Left ventricle myocardium inferior (tissue), 1 donor: ENCODE results near the gene SLC8A1. TPM values are rescaled to one million over a fixed set of nuclear protein-coding genes. Genes with fewer than 3 reads are reported as not detected.

Experiments
- DNase-seq: peaks from one replicate; pipeline ENCODE4 v3.0.0-alpha.2; 2020
- H3K27ac ChIP-seq: fragments of 200-600 bp; replicated peaks from 2 replicates; pipeline ENCODE4 v1.8.0; 2021
- H3K27me3 ChIP-seq: fragments of 200-600 bp; 2 replicates; pipeline ENCODE4 v1.8.0; 2021; ENCODE audit warnings: low read depth
- H3K36me3 ChIP-seq: fragments of 200-600 bp; 2 replicates; pipeline ENCODE4 v1.8.0; 2021
- H3K4me1 ChIP-seq: fragments of 200-600 bp; 2 replicates; pipeline ENCODE4 v1.8.0; 2021
- H3K4me3 ChIP-seq: fragments of 200-600 bp; 2 replicates; pipeline ENCODE4 v1.8.0; 2021; ENCODE audit warnings: mild to moderate bottlenecking, moderate library complexity
- H3K9me3 ChIP-seq: fragments of 200-600 bp; replicated peaks from 2 replicates; pipeline ENCODE4 v1.8.0; 2021
- intact Hi-C: fragments of 100-400 bp; cut with micrococcal nuclease; formaldehyde crosslinking; loops from one replicate; pipeline ENCODE4 v1.11.0; 2022
- total RNA-seq: library from RNA; stranded (reverse); fragmentation: NEBNext Ultra II Directional; extraction: Animal tissue kit (Norgen Biotek cat#: 25700); gene quantifications from one replicate; pipeline ENCODE4 v1.2.1, GENCODE V29; 2021
- TF ChIP-seq, protein P1 (sequence below): fragments of 200-600 bp; IDR thresholded peaks from 2 replicates; pipeline ENCODE4 v1.8.0; 2021; ENCODE audit warnings: antibody characterized with exemption, mild to moderate bottlenecking, borderline replicate concordance
- donor health status: DM: no; HTN: yes; CAD: no; lungs with severe emphysema.

SLC8A1 gene
- total RNA-seq, 1 donor from 2014 or later = 990 TPM

DNA sequence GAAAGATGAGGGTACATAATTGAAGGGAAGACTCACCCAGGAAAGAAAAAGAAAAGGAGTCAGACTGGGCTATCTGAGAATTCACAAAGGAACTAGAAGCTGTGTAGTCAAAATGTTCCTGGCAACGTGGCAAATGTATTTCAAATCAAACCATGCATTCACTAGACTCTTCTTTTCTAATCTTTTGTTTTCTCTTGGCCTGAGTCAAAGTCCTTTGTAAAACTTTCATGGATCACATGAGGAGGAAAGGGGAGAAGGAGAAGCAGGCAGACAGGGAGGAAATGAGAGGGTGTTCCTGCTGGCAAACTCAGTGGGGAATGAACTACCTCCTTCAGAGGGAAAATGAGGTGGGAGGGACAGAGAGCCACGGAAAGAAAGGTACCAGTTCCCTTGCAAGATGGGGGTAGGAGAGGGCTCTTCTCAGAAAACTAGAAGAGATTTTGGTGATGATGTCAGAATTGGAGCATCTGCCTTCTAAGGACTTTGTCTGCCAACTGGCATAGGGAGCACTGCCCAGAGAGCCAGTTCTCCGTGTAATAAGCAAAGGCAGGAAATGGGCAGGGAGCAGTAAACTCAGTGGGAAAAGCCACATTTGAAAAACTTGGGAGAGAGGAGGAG lies 51.4 kb downstream of the SLC8A1 start:
- no peak for DNase-seq

DNA sequence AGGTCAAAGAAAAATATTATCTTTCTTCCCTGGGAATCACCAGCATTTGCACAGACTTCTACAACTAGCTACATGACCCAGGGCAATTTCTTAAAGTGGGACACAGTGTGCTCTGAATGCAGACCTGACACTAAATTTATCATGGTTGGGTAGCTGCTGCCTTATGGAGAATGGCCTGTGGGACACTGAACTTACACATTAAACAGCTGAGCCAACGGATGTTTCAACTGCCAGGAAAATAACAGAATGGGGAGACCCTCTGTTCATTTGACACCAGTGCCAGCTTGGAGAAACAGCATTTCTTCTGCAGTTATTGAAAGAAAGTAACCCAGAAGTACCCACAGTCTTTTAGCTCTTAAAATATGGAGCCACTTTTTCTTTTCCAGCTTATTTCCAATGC lies 54.1 kb downstream of the SLC8A1 start:
- Histone ChIP-seq H3K27me3 (no peaks in the 10 kb centered on the region), H3K4me1 (peaks cover 97% of the 10 kb centered on the region), H3K4me3 (no peak overlapping the region), H3K9me3 (no peaks in the 10 kb centered on the region), H3K27ac (peak overlapping the region; percentile 39), H3K36me3 (no peaks in the 10 kb centered on the region)
- TF ChIP-seq, protein P1, sequence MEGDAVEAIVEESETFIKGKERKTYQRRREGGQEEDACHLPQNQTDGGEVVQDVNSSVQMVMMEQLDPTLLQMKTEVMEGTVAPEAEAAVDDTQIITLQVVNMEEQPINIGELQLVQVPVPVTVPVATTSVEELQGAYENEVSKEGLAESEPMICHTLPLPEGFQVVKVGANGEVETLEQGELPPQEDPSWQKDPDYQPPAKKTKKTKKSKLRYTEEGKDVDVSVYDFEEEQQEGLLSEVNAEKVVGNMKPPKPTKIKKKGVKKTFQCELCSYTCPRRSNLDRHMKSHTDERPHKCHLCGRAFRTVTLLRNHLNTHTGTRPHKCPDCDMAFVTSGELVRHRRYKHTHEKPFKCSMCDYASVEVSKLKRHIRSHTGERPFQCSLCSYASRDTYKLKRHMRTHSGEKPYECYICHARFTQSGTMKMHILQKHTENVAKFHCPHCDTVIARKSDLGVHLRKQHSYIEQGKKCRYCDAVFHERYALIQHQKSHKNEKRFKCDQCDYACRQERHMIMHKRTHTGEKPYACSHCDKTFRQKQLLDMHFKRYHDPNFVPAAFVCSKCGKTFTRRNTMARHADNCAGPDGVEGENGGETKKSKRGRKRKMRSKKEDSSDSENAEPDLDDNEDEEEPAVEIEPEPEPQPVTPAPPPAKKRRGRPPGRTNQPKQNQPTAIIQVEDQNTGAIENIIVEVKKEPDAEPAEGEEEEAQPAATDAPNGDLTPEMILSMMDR = no peak
- no peak for DNase-seq
- intact Hi-C loops = no loop called here

More for the DNA sequence above, 51.4 kb downstream of the SLC8A1 start:
- Histone ChIP-seq H3K9me3 (no peaks in the 10 kb centered on the region), H3K27ac (peak overlapping the region; percentile 59), H3K27me3 (no peaks in the 10 kb centered on the region), H3K36me3 (no peaks in the 10 kb centered on the region), H3K4me3 (no peak overlapping the region), H3K4me1 (peaks cover 95% of the 10 kb centered on the region)
- TF ChIP-seq, protein P1 = no peak
- intact Hi-C loops = no loop called here

DNA sequence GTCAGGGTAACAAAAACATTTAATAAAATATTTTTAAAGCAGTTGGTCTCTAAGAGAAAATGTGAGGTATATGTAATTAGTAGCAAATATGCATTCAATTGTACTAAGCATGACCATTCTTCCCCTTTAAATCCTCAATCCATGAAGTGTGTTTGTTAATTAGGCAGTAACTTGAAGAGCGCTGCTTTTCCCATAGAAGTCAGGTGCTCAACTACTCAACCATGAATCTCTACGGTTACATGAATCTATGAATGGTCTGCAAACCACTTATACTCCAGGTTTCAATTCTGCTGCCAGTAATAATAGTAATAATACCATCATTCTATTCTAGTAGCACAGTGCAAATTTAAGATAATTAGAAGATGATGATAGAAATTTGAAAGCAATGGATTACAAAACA lies 55.8 kb downstream of the SLC8A1 start:
- no peaks in the 10 kb centered on the region for H3K36me3 ChIP-seq
- TF ChIP-seq, protein P1 = no peak
- peak overlapping the region; percentile 47 for H3K27ac ChIP-seq
- intact Hi-C loops = no loop called here
- H3K4me3 ChIP-seq = no peak overlapping the region
- DNase-seq = no peak
- H3K27me3 ChIP-seq = no peaks in the 10 kb centered on the region
- peaks cover 94% of the 10 kb centered on the region for H3K4me1 ChIP-seq
- no peaks in the 10 kb centered on the region for H3K9me3 ChIP-seq

DNA sequence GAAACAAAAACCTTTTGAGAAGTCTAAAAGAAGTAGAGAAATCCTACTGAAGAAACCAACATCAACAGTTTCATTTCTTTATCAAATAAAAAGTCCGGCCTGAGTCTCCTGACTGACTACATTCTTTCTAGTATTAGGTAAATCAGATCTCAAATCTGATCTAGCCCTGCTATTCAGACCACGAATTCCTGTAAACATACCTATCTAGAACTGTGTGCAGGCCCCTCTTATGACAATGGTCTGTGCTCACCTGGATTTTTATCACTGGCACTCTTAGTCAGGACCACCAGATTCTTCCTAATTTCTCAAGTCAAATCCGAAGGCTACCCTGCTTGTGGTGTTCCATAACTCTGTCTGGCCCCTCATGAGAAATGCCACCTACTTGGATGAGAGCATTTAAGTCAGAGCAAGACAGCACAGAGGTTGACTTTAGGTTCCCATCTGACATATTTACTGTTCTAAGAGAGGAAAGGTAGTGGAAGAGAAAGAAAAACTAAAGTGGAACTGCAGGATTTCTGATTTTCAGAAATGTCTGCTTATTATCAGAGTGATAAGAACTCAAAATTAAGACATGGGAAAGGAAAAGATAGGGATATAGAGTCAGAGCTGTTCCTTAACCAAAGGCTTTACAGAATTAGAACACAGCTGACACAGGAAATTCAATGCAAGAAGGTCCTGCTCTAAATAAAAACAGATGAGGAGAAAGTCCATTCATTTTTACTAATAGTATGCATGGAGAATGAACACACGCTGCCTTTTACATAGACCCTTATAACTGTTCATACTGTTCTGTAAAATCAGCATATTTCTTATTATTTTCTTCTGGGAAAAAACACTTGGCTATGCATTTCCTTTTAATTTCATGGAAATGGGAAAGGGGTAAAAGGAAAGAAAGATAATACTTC lies 56.5 kb downstream of the SLC8A1 start:
- H3K4me1 ChIP-seq = peaks cover 87% of the 10 kb centered on the region
- no peaks in the 10 kb centered on the region for H3K9me3 ChIP-seq
- H3K36me3 ChIP-seq = no peaks in the 10 kb centered on the region
- no peak for DNase-seq
- H3K27ac ChIP-seq = peak overlapping the region; percentile 47
- H3K4me3 ChIP-seq = no peak overlapping the region
- intact Hi-C loops = no loop called here
- H3K27me3 ChIP-seq = no peaks in the 10 kb centered on the region
- TF ChIP-seq, protein P1 = no peak

DNA sequence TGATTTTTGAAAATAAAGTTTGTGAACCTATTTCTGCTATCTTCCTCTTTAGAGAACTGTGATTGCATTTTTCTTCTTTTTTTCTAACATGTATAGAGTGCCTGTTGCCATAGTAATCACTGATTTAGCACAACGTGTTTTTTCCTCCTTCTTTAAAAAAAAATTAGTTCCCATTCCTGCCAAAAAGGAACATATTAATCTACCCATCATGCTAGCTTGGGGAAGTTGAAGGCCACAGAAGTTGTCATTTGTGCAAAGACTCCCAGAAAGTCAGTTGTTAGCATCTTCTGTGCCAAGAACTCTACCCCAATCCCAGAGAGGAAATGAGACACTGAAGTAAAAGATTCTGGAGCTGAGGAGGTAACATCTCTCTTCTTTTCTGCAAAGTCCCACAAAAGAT lies 57.3 kb downstream of the SLC8A1 start:
- H3K4me3 ChIP-seq = no peak overlapping the region
- TF ChIP-seq, protein P1 = no peak
- intact Hi-C loops = no loop called here
- H3K27me3 ChIP-seq = no peaks in the 10 kb centered on the region
- H3K27ac ChIP-seq = peak overlapping the region; percentile 47
- no peaks in the 10 kb centered on the region for H3K9me3 ChIP-seq
- peaks cover 78% of the 10 kb centered on the region for H3K4me1 ChIP-seq
- no peak for DNase-seq
- no peaks in the 10 kb centered on the region for H3K36me3 ChIP-seq
